ENCODE results near the gene MSI1.

Gene MSI1

GRCh38 chr12:120350576-120351350 is 18.2 kb downstream of the MSI1 start:
- Histone ChIP-seq H3K9ac (ENCODE audit: low read length) (no peak overlapping the region), H3K27ac (ENCODE audit: low read depth, low read length) (no peak overlapping the region), H2AFZ (ENCODE audit: low read depth, low read length, severe bottlenecking) (no peak overlapping the region), H3K4me3 (ENCODE audit: insufficient read depth, low read length, poor library complexity, severe bottlenecking) (no peak overlapping the region), H3F3A (ENCODE audit: insufficient read depth) (no peaks in the 10 kb centered on the region), H3K27me3 (ENCODE audit: low read length) (no peaks in the 10 kb centered on the region), H4K20me1 (ENCODE audit: low read depth, low read length) (no peaks in the 10 kb centered on the region), H3K4me2 (ENCODE audit: low read depth, low read length, poor library complexity, severe bottlenecking) (no peak overlapping the region), H3K79me2 (ENCODE audit: insufficient read depth, low read length) (no peaks in the 10 kb centered on the region), H3K36me3 (ENCODE audit: low read length) (no peaks in the 10 kb centered on the region), H3K9me2 (replicated peaks; ENCODE audit: insufficient read depth, low read length) (no peaks in the 10 kb centered on the region), H3K9me3 (ENCODE audit: insufficient read depth, low read length) (no peaks in the 10 kb centered on the region)
- TF ChIP-seq CTCF (IDR thresholded peaks at IDR 0.05; ENCODE audit: insufficient read depth, low read length, poor library complexity, severe bottlenecking): no peak
- TF ChIP-seq EZH2phosphoT487 (conservative IDR thresholded peaks at IDR 0.05; ENCODE audit: low read length): no peak

- no peaks in the 10 kb centered on the region for H3K79me2 ChIP-seq (ENCODE audit: insufficient read depth, low read length)
- no peaks in the 10 kb centered on the region for H3K9me3 ChIP-seq (ENCODE audit: insufficient read depth, low read length)
- no peak overlapping the region for H3K27ac ChIP-seq (ENCODE audit: low read depth, low read length)
- no peak overlapping the region for H3K4me3 ChIP-seq (ENCODE audit: insufficient read depth, low read length, poor library complexity, severe bottlenecking)
- TF ChIP-seq EZH2phosphoT487 (conservative IDR thresholded peaks at IDR 0.05; ENCODE audit: low read length) (no peak), CTCF (IDR thresholded peaks at IDR 0.05; ENCODE audit: insufficient read depth, low read length, poor library complexity, severe bottlenecking) (no peak)
- H3F3A ChIP-seq (ENCODE audit: insufficient read depth): no peaks in the 10 kb centered on the region
- H2AFZ ChIP-seq (ENCODE audit: low read depth, low read length, severe bottlenecking): no peak overlapping the region
- H3K27me3 ChIP-seq (ENCODE audit: low read length): no peaks in the 10 kb centered on the region
- no peaks in the 10 kb centered on the region for H4K20me1 ChIP-seq (ENCODE audit: low read depth, low read length)
- H3K4me2 ChIP-seq (ENCODE audit: low read depth, low read length, poor library complexity, severe bottlenecking): no peak overlapping the region
- no peaks in the 10 kb centered on the region for H3K36me3 ChIP-seq (ENCODE audit: low read length)
- H3K9ac ChIP-seq (ENCODE audit: low read length): no peak overlapping the region
- H3K9me2 ChIP-seq (replicated peaks; ENCODE audit: insufficient read depth, low read length): no peaks in the 10 kb centered on the region
These were observed 21.2 kb downstream of the MSI1 start for GRCh38 chr12:120347766-120348165.

GRCh38 chr12:120346681-120347080 is 22.3 kb downstream of the MSI1 start:
- no peaks in the 10 kb centered on the region for H3K9me2 ChIP-seq (replicated peaks; ENCODE audit: insufficient read depth, low read length)
- TF ChIP-seq EZH2phosphoT487 (conservative IDR thresholded peaks at IDR 0.05; ENCODE audit: low read length) (no peak), CTCF (IDR thresholded peaks at IDR 0.05; ENCODE audit: insufficient read depth, low read length, poor library complexity, severe bottlenecking) (no peak)
- no peak overlapping the region for H3K27ac ChIP-seq (ENCODE audit: low read depth, low read length)
- no peaks in the 10 kb centered on the region for H3K9me3 ChIP-seq (ENCODE audit: insufficient read depth, low read length)
- H3K4me3 ChIP-seq (ENCODE audit: insufficient read depth, low read length, poor library complexity, severe bottlenecking): no peak overlapping the region
- no peaks in the 10 kb centered on the region for H4K20me1 ChIP-seq (ENCODE audit: low read depth, low read length)
- H3K4me2 ChIP-seq (ENCODE audit: low read depth, low read length, poor library complexity, severe bottlenecking): no peak overlapping the region
- no peaks in the 10 kb centered on the region for H3K27me3 ChIP-seq (ENCODE audit: low read length)
- H3F3A ChIP-seq (ENCODE audit: insufficient read depth): no peaks in the 10 kb centered on the region
- no peaks in the 10 kb centered on the region for H3K36me3 ChIP-seq (ENCODE audit: low read length)
- no peak overlapping the region for H2AFZ ChIP-seq (ENCODE audit: low read depth, low read length, severe bottlenecking)
- H3K79me2 ChIP-seq (ENCODE audit: insufficient read depth, low read length): no peaks in the 10 kb centered on the region
- no peak overlapping the region for H3K9ac ChIP-seq (ENCODE audit: low read length)

Measured in SU-DHL-6 (cell line).